Nephron (organoid): ENCODE results near the gene CERS4.

Experiments
- H3K27ac Mint-ChIP-seq, 3 experiments: 2 replicates each; pipeline ENCODE4 v1.8.0; 2020; ENCODE audit warnings: mixed read lengths in 3 of 3, mild to moderate bottlenecking in 2 of 3, moderate library complexity in 1 of 3
- H3K27me3 Mint-ChIP-seq: 2 replicates; pipeline ENCODE4 v1.8.0; 2021; ENCODE audit warnings: low read depth, mild to moderate bottlenecking, moderate library complexity, mixed read lengths
- H3K36me3 Mint-ChIP-seq: 2 replicates; pipeline ENCODE4 v1.8.0; 2020; ENCODE audit warnings: low read depth, mixed read lengths
- H3K4me1 Mint-ChIP-seq: 2 replicates; pipeline ENCODE4 v1.8.0; 2020; ENCODE audit warnings: mixed read lengths
- H3K4me3 Mint-ChIP-seq, 3 experiments: 2 replicates each; pipeline ENCODE4 v1.8.0; 2020; ENCODE audit warnings: mild to moderate bottlenecking in 3 of 3, mixed read lengths in 3 of 3, moderate library complexity in 2 of 3
- H3K9me3 Mint-ChIP-seq: 2 replicates; pipeline ENCODE4 v1.8.0; 2020; ENCODE audit warnings: mixed read lengths
- TF ChIP-seq, protein P1 (sequence below), 3 experiments: fragments of 200-600 bp; sonication (generic); IDR thresholded peaks; one replicate each; pipeline ENCODE4 v1.5.0; 2021; ENCODE audit warnings: antibody characterized with exemption in 3 of 3; ENCODE audit not compliant: unreplicated experiment in 3 of 3

CERS4 gene

DNA sequence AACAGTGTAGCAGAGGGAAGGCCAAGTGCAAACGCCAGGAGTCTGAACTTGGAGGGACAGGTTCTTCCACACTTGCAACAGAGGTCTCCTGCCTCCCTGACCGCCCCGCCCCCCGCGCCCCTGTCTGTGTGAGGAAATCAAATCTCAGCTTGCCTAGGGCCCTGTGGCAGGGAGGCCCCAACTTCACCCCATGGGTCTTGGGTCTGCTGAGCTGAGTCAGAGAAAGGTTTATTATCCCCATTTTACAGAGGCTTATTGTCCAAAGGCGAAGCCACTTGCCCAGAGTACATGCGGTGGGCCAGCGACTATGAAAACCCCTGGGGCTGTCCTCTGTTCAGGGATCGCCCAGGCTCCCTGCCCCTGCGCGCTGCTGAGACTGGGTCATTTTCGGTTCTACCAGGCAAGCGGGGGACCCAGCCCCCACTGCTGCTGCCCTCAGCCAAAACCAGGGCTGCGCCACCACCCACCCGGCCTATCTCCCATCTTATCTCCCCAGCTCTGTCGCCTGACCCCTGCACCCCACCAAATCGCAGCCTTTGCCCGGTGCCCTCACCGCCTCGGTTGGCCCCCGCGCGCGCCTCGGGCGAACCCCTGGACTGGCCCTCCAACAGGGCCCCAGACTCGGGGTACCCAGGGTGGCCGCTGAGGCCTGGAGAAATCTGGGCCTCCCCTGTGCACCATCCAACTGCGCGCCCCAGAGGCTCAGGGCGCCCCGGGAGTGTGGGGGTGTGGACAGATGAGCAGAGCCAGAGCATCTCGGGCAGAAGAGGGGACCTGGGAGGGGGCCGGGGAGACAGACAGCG, 850 bp upstream of the CERS4 start:
- peak overlapping the region; percentile 53 to 79 (median 74) for H3K27ac Mint-ChIP-seq
- no peaks in the 10 kb centered on the region for H3K36me3 Mint-ChIP-seq
- peaks cover 10% of the 10 kb centered on the region for H3K27me3 Mint-ChIP-seq
- H3K4me1 Mint-ChIP-seq, result peaks cover 13% of the 10 kb centered on the region
- no peaks in the 10 kb centered on the region for H3K9me3 Mint-ChIP-seq
- TF ChIP-seq, protein P1, sequence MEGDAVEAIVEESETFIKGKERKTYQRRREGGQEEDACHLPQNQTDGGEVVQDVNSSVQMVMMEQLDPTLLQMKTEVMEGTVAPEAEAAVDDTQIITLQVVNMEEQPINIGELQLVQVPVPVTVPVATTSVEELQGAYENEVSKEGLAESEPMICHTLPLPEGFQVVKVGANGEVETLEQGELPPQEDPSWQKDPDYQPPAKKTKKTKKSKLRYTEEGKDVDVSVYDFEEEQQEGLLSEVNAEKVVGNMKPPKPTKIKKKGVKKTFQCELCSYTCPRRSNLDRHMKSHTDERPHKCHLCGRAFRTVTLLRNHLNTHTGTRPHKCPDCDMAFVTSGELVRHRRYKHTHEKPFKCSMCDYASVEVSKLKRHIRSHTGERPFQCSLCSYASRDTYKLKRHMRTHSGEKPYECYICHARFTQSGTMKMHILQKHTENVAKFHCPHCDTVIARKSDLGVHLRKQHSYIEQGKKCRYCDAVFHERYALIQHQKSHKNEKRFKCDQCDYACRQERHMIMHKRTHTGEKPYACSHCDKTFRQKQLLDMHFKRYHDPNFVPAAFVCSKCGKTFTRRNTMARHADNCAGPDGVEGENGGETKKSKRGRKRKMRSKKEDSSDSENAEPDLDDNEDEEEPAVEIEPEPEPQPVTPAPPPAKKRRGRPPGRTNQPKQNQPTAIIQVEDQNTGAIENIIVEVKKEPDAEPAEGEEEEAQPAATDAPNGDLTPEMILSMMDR (IDR thresholded peaks at IDR 0.05; ENCODE audit: unreplicated experiment in 3 of 3), result no peak
- H3K4me3 Mint-ChIP-seq, result peak overlapping the region; percentile 81 to 82 (median 82)

DNA sequence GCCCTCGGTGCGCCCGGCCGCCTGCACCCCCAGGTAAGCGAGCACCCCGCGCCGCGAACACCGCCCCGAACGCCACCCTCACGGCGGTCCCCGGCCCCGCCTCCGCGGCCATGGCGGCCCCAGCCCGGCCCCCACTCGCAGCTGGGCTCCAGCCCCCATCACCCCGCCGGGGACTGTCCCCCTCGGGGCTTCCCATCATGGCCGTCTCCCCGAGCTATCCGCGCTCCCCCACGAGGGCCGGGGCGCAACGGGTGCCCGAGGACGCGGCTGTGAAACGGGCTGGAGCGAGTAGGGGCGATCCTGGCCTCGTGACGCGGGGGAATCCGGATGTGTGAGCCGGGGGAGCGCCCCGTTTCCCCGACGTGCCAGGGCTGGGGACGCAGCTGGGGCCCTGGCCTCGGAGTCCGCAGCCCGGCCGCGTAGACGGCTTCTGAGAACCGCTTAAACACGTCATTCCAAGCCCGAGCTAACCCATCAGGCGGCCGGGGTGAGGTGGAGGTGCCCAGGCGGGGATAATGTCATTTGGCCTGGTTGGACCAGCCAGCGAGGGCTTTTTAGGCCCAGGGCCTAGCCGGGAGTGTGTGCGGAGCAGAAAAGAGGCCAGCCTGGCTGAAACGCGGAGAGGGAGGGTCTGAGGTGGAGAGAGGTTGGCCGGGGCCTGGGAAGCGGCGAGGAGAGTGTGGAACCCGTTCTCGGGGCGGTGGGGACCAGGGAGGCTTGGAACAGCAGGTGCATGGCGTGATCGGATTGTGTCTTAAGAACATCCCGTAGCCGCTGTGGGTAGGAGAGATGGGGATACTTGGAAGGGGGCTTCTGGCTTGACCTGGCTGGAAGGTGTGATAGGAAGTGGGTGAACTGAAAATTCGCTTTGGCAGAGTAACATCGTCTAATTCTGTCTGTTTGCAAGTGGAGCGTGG, 550 bp downstream of the CERS4 start:
- Mint-ChIP-seq H3K9me3 (no peaks in the 10 kb centered on the region), H3K4me1 (peaks cover 13% of the 10 kb centered on the region), H3K36me3 (peaks cover 7% of the 10 kb centered on the region), H3K4me3 (peak overlapping the region; percentile 86 to 95 (median 90)), H3K27ac (peak overlapping the region; percentile 79 to 81 (median 80)), H3K27me3 (peaks cover 3% of the 10 kb centered on the region)
- TF ChIP-seq, protein P1 (IDR thresholded peaks at IDR 0.05; ENCODE audit: unreplicated experiment in 3 of 3), result no peak

DNA sequence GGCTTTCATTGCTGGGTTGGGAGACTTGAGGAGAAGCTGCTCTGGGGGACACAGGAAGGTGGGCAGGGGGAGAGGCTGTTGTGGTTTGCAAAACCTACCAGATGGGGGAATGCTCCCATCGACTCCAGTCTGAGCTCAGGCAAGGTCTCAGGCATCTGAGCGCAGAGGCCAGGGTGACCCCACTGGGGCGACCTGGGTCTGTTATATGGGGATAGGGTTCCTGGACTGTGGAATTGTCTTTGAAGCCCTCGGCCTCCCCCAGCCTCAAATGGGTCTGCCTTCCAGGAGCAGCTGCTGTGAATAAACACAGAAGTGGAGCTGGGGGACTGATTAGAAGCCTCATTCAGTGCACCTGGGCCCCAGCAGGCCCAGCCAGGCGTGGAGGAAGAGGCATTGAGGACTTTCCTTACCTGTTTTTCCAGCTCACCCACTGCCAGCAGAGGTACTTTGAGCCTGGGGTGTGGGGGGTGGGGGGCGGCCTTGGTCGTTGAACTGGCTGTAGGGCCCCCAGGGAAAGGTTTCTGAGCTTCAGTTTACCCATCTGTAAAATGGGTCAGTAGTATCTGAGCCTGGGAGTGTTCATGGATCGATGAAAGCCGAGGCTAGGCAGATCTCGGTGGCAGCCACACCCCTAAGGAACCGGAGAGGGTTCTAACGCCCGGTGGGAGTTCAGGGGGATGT, 1.4 kb downstream of the CERS4 start:
- TF ChIP-seq, protein P1 (IDR thresholded peaks at IDR 0.05; ENCODE audit: unreplicated experiment in 3 of 3), result no peak
- Mint-ChIP-seq H3K27me3 (no peaks in the 10 kb centered on the region), H3K4me3 (peak overlapping the region; percentile 86 to 95 (median 90)), H3K9me3 (no peaks in the 10 kb centered on the region), H3K36me3 (peaks cover 7% of the 10 kb centered on the region), H3K4me1 (peaks cover 13% of the 10 kb centered on the region), H3K27ac (peak overlapping the region; percentile 79 to 81 (median 80))

DNA sequence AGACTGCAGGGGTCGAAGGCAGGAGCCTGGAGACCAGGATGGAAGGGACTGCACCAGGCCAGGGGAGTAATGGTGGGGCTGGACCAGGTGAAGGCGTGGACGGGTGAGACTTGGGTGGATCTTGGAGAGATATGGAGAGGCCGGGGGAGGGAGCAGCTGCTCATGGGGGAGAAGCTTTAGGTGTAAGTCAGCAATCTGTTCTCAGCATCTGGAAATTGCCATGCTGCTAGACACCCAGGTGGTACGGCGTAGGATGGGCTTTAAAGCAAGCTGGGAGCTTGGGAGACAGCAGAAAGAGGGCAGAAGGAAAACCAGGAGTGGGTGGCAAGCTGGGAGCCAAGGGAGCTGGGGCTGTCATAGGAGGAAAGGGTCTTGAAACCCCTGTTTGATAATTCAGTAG, 3.0 kb downstream of the CERS4 start:
- Mint-ChIP-seq H3K27me3 (no peaks in the 10 kb centered on the region), H3K4me1 (peaks cover 13% of the 10 kb centered on the region), H3K9me3 (no peaks in the 10 kb centered on the region)

DNA sequence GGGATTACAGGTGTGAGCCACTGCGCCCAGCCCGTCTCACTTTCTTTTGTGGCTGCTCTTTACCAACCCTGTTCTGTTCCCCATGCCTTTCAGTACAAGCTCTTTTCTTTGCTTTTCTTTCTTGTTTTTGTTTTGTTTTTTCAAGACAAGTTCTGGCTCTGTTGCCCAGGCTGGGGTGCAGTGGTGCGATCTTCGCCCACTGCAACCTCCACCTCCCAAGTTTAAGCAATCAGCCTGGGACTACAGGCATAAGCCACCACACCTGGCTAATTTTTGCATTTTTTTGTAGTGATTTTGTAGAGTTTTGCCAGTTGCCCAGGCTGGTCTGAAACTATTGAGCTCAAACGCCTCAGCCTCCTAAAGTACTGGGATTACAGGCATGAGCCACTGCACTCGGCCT, 3.7 kb downstream of the CERS4 start:
- peak overlapping the region; percentile 48 to 82 (median 55) for H3K4me3 Mint-ChIP-seq
- TF ChIP-seq, protein P1 (IDR thresholded peaks at IDR 0.05; ENCODE audit: unreplicated experiment in 3 of 3), result no peak
- peaks cover 13% of the 10 kb centered on the region for H3K4me1 Mint-ChIP-seq
- H3K27me3 Mint-ChIP-seq, result no peaks in the 10 kb centered on the region
- peak overlapping the region in 2 of 3 experiments; percentile 61 to 64 for H3K27ac Mint-ChIP-seq
- no peaks in the 10 kb centered on the region for H3K9me3 Mint-ChIP-seq
- peaks cover 12% of the 10 kb centered on the region for H3K36me3 Mint-ChIP-seq

More for the DNA sequence above, 3.0 kb downstream of the CERS4 start:
- TF ChIP-seq, protein P1 (IDR thresholded peaks at IDR 0.05; ENCODE audit: unreplicated experiment in 3 of 3), result no peak
- Mint-ChIP-seq H3K36me3 (peaks cover 12% of the 10 kb centered on the region), H3K27ac (peak overlapping the region in 2 of 3 experiments; percentile 5 to 7), H3K4me3 (peak overlapping the region; percentile 40 to 70 (median 52))
